Keratinocyte (primary cell): ENCODE data around the gene PDZRN3.

Source experiments
- EZH2 ChIP-seq: IDR thresholded peaks from one replicate; pipeline ENCODE4 v1.6.1; 2012; ENCODE audit warnings: inconsistent platforms, mild to moderate bottlenecking, low read length, moderate library complexity
- TF ChIP-seq, protein P1 (sequence below), 3 experiments: IDR thresholded peaks in 1 of 3; conservative IDR thresholded peaks in 1 of 3; optimal IDR thresholded peaks in 1 of 3; 2 replicates in 2 of 3; 3 replicates in 1 of 3; pipeline versions ENCODE3 to v1.5.1; 2011; ENCODE audit warnings: low read length in 3 of 3, mild to moderate bottlenecking in 3 of 3, moderate library complexity in 2 of 3, control low read depth in 1 of 3, inconsistent platforms in 1 of 3; ENCODE audit not compliant: insufficient read depth in 2 of 3; ENCODE audit errors: extremely low read depth in 1 of 3

DNA sequence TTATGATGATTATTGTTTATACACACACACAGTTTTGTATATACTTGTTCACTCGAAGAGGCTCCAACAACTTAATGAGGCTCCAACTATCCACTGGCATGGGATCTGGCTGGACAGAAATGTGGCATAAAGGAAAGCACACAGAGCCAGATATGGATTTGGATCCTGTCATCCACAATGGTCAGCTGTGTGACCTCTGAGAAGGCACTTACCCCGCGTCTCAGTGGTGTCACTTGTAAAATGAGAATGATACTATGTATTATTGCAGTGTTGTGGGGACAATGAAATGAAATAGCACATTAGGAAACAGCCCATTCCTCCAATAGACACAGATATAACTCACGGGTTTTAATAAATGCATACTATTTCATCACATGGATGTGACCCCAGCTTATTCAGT, 42.2 kb downstream of the PDZRN3 start:
- no peak for TF ChIP-seq EZH2
- TF ChIP-seq, protein P1, sequence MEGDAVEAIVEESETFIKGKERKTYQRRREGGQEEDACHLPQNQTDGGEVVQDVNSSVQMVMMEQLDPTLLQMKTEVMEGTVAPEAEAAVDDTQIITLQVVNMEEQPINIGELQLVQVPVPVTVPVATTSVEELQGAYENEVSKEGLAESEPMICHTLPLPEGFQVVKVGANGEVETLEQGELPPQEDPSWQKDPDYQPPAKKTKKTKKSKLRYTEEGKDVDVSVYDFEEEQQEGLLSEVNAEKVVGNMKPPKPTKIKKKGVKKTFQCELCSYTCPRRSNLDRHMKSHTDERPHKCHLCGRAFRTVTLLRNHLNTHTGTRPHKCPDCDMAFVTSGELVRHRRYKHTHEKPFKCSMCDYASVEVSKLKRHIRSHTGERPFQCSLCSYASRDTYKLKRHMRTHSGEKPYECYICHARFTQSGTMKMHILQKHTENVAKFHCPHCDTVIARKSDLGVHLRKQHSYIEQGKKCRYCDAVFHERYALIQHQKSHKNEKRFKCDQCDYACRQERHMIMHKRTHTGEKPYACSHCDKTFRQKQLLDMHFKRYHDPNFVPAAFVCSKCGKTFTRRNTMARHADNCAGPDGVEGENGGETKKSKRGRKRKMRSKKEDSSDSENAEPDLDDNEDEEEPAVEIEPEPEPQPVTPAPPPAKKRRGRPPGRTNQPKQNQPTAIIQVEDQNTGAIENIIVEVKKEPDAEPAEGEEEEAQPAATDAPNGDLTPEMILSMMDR (optimal IDR thresholded peaks at IDR 0.05 in 1 of 3, IDR thresholded peaks at IDR 0.05 in 1 of 3, conservative IDR thresholded peaks at IDR 0.05 in 1 of 3; ENCODE audit: extremely low read depth in 1 of 3, insufficient read depth in 2 of 3, low read length in 3 of 3), result no peak
